Measurements from ENCODE around the gene DUSP7.
"Not testable (repeated sequence)": the region's sequence is repeated elsewhere in the genome, so short reads cannot be mapped to it uniquely, and the experiment has no call there.

DUSP7 gene

GRCh38 chr3:52043750-52044149 is 12.6 kb downstream of the DUSP7 start:
- ChIA-PET CTCF (interaction anchor here (0.7 to 0.8 kb wide), 2 partner anchors 29 to 102 kb away, joined by 3 read pairs; partner anchors contain the start of gene RRP9), POLR2A (interaction anchor here (0.5 kb wide), 1 partner anchor 177 kb away, joined by 6 read pairs; no protein-coding TSS in a partner anchor)
- no peak overlapping the region for H3K27ac ChIP-seq (ENCODE audit: extremely low read depth, low read depth, low read length)
- H3K36me3 ChIP-seq (ENCODE audit: control insufficient read depth in 2 of 2, insufficient read depth in 1 of 2, low read length in 2 of 2), result peaks cover 0 to 12% of the 10 kb centered on the region in 2 experiments; a peak in 1 of 3 replicates
- TF ChIP-seq ZSCAN23 (tag by site-specific recombination; IDR thresholded peaks at IDR 0.05) (no peak), ZIC2 (tag by site-specific recombination; IDR thresholded peaks at IDR 0.05) (peak; percentile 88), HOXC10 (CRISPR knock-in tag; IDR thresholded peaks at IDR 0.05) (no peak), GLIS1 (tag by site-specific recombination; IDR thresholded peaks at IDR 0.05) (peak; percentile 59), ZNF544 (tag by site-specific recombination; IDR thresholded peaks at IDR 0.05) (no peak), ZNF362 (tag by site-specific recombination; IDR thresholded peaks at IDR 0.05) (no peak), ZNF416 (tag by site-specific recombination; IDR thresholded peaks at IDR 0.05) (no peak), FEZF1 (tag by site-specific recombination; IDR thresholded peaks at IDR 0.05) (no peak)
- TF ChIP-seq, protein P1, sequence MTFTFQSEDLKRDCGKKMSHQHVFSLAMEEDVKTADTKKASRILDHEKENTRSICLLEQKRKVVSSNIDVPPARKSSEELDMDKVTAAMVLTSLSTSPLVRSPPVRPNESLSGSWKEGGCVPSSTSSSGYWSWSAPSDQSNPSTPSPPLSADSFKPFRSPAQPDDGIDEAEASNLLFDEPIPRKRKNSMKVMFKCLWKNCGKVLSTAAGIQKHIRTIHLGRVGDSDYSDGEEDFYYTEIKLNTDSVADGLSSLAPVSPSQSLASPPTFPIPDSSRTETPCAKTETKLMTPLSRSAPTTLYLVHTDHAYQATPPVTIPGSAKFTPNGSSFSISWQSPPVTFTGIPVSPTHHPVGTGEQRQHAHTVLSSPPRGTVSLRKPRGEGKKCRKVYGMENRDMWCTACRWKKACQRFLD (tag by site-specific recombination; IDR thresholded peaks at IDR 0.05), result no peak
- H3K9me3 ChIP-seq (ENCODE audit: control insufficient read depth, insufficient read depth, low read depth, low read length), result no peaks in the 10 kb centered on the region
- no peak overlapping the region for H3K4me3 ChIP-seq (ENCODE audit: low read depth, low read length)
- H3K4me1 ChIP-seq (ENCODE audit: control insufficient read depth, insufficient read depth, low read length), result no peaks in the 10 kb centered on the region

- CTCF ChIA-PET; H3K4me1 ChIP-seq (ENCODE audit: control insufficient read depth, insufficient read depth, low read length); H3K27ac ChIP-seq (ENCODE audit: extremely low read depth, low read depth, low read length); H3K9me3 ChIP-seq (ENCODE audit: control insufficient read depth, insufficient read depth, low read depth, low read length); H3K4me3 ChIP-seq (ENCODE audit: low read depth, low read length); H3K36me3 ChIP-seq (ENCODE audit: control insufficient read depth in 2 of 2, insufficient read depth in 1 of 2, low read length in 2 of 2): not testable (repeated sequence)
- peak; percentile 43; the same call in 1 of the 2 replicates for TF ChIP-seq ZNF341 (tag by site-specific recombination; IDR thresholded peaks at IDR 0.05; ENCODE audit: low read depth)
- TF ChIP-seq PRDM1 (tag by site-specific recombination; IDR thresholded peaks at IDR 0.05), result peak; percentile 50; the same call in 1 of the 2 replicates
- peak; percentile 83 for TF ChIP-seq ZNF366 (tag by site-specific recombination; conservative IDR thresholded peaks at IDR 0.05)
- POLR2A ChIA-PET, result interaction anchor here (0.7 kb wide), 1 partner anchor 14 kb away, joined by 4 read pairs; no protein-coding TSS in a partner anchor
Measured at GRCh38 chr3:52043039-52043438, 13.3 kb downstream of the DUSP7 start.

DNA sequence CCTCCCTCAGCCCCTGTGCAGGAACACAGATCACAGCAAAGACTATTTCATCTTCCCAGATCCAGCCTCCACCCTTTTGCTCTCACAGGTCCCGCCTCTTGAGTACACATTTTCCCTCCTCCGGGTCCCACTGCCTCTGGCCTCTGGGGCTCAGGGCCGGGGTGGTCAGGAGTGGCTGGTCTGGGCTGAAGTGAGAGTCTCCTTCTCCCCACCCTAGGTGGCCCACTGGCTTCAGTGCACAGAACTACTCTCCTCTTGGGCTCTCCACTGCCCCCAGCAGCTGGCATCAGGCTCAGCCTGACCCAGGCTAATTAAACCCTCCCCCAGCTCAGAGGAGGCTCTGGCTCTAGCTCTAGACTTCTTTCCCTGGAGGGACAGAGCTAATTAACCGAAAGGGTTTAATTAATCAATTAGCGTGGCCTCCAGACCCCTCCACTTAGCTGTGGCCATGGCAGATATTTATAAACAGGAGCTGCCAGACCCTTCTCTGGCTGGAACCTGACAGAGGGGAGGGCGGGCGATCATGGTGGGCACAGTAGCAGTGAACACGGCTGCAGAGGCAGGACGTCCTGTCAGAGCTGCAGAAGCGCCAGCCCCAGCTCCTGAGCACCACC is 15.1 kb downstream of the DUSP7 start:
- Histone ChIP-seq H3K36me3 (ENCODE audit: control insufficient read depth in 2 of 2, insufficient read depth in 1 of 2, low read length in 2 of 2) (no peaks in the 10 kb centered on the region), H3K4me3 (ENCODE audit: low read depth, low read length) (no peak overlapping the region), H3K27ac (ENCODE audit: extremely low read depth, low read depth, low read length) (no peak overlapping the region), H3K9me3 (ENCODE audit: control insufficient read depth, insufficient read depth, low read depth, low read length) (no peaks in the 10 kb centered on the region), H3K4me1 (ENCODE audit: control insufficient read depth, insufficient read depth, low read length) (no peaks in the 10 kb centered on the region)
- TF ChIP-seq, protein P2, sequence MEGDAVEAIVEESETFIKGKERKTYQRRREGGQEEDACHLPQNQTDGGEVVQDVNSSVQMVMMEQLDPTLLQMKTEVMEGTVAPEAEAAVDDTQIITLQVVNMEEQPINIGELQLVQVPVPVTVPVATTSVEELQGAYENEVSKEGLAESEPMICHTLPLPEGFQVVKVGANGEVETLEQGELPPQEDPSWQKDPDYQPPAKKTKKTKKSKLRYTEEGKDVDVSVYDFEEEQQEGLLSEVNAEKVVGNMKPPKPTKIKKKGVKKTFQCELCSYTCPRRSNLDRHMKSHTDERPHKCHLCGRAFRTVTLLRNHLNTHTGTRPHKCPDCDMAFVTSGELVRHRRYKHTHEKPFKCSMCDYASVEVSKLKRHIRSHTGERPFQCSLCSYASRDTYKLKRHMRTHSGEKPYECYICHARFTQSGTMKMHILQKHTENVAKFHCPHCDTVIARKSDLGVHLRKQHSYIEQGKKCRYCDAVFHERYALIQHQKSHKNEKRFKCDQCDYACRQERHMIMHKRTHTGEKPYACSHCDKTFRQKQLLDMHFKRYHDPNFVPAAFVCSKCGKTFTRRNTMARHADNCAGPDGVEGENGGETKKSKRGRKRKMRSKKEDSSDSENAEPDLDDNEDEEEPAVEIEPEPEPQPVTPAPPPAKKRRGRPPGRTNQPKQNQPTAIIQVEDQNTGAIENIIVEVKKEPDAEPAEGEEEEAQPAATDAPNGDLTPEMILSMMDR (tag by site-specific recombination; IDR thresholded peaks at IDR 0.05), result peak; percentile 48; the same call in 1 of the 2 replicates
- 0 out of 2 replicates have a peak, but pooled peaks have one; percentile 20 for TF ChIP-seq KLF1 (tag by site-specific recombination; IDR thresholded peaks at IDR 0.05)
- peak; percentile 59; the same call in 1 of the 2 replicates for TF ChIP-seq ZBTB17 (tag by site-specific recombination; IDR thresholded peaks at IDR 0.05)
- no peak for TF ChIP-seq MYNN (tag by site-specific recombination; IDR thresholded peaks at IDR 0.05; ENCODE audit: borderline replicate concordance)
- CTCF ChIA-PET, result interaction anchor here (0.7 to 0.8 kb wide), 2 partner anchors 12 to 32 kb away, joined by 3 to 4 read pairs; no protein-coding TSS in a partner anchor
- POLR2A ChIA-PET, result interaction anchor here (0.9 to 1.3 kb wide), 2 partner anchors 9 to 16 kb away, joined by 3 read pairs; no protein-coding TSS in a partner anchor

All from HEK293 (cell line).